Central memory CD4-positive, alpha-beta T cell (primary cell): ENCODE measurements around the gene PLK3.
"Not testable (repeated sequence)": the region's sequence is repeated elsewhere in the genome, so short reads cannot be mapped to it uniquely, and the experiment has no call there.

Experiments
- DNase-seq: peaks from one replicate; pipeline ENCODE4 v3.0.0; 2022

Gene PLK3

DNA sequence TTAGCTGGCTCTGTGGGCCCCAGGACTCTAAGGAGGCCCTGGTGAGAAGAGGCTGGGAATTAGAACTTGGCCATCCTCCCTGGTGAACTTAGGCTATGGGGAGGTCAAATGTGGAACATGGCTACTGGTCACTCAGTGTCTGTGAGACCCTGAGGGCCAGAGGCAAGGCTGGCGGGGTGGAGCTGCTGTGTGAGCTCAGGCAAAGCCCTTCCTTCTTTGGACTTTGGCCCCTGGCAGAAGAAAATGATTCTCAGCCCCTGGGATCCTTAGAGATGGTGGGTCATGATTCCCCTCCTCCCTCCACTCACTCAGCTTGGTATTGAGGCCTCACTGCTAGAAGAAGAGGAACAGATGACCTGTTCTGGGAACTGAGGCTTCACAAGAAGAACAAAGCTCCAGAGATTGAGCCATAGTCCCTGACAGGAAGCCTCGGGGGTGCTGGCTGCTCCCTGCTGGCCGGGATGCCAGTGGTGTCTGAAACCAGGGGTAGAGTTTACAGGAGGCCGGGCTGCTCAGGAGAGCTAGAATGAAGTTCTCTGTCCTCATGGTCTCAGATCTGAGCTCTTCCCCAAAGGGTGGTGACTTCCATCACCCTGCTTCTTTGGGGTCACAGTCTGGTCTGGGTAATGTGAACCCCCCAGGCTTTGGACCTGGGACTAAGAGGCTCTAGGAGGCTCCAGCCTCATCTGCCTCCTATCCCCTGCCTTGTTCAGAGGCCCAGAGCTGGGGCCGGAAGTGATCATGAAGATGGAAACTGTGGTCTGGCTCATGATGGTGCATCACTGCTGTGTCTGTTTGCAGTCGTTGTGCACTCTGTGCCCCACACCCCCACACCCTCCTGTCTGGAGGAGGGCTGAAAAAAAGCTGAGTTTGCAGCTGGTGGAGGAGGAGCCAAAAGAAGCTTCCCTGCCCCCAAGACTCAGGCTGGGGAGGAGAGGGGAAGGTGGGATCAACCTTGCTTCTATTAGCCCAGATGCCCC, 9.1 kb downstream of the PLK3 start:
- DNase-seq, result peak; percentile 93

DNA sequence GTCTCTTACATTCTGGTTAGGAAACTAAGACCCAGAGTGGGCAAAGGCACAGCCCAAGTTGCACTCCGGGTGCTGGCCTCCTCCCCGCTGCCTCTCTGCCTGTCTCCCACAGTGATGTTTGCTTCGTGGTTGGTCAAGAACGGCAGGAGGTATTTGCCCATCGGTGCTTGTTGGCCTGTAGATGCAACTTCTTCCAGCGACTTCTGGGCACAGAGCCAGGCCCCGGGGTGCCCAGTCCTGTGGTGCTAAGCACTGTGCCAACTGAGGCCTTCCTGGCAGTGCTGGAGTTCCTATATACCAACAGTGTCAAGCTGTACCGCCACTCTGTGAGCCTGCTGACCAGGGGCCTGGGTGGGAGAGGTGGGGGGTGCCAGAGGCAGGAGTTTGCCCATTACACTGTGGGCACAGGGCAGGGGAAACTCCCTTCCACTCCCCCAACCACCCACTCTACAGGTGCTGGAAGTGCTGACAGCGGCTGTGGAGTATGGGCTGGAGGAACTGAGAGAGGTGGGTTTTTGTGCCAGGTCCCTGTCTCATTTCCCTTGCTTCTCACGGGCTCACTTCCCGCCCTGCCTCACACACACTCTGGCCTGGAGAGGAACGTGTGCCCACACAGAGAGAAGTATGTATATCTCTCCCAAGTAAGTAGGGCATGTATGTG, 10.1 kb downstream of the PLK3 start:
- DNase-seq, result peak; percentile 28

DNA sequence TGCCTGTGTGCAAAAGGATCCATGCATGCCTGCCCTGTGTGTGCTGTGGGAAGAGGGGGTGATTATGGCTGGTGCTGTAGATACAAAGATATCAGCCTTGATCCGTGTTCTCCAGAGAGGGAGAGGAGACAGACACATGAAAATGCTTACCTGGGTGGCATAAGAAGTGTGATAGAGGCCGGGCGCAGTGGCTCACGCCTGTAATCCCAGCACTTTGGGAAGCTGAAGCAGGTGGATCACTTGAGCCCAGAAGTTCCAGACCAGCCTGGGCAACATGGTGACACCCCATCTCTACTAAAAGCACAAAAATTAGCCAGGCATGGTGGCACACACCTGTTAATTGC, 10.6 kb downstream of the PLK3 start:
- DNase-seq, result not testable (repeated sequence)

DNA sequence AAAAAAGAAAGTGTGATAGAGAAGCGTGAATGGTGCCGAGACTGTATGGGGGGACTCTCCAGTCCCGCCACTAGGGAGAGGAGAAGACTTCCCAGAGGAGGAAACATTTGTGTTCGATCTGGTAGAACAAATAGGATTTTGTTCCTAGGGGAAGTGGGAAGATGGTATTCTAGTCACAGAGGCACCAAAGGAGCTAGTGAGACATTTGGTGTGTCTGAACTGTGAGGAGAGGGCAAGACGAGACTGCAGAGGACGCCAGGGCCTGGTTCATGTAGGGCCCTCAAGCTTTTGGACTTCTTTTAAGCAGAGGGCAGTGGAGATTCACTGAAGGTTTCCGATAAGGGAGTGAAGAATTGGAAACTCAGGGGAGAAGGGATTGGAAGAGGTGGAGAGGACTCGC, 11.1 kb downstream of the PLK3 start:
- no peak for DNase-seq

DNA sequence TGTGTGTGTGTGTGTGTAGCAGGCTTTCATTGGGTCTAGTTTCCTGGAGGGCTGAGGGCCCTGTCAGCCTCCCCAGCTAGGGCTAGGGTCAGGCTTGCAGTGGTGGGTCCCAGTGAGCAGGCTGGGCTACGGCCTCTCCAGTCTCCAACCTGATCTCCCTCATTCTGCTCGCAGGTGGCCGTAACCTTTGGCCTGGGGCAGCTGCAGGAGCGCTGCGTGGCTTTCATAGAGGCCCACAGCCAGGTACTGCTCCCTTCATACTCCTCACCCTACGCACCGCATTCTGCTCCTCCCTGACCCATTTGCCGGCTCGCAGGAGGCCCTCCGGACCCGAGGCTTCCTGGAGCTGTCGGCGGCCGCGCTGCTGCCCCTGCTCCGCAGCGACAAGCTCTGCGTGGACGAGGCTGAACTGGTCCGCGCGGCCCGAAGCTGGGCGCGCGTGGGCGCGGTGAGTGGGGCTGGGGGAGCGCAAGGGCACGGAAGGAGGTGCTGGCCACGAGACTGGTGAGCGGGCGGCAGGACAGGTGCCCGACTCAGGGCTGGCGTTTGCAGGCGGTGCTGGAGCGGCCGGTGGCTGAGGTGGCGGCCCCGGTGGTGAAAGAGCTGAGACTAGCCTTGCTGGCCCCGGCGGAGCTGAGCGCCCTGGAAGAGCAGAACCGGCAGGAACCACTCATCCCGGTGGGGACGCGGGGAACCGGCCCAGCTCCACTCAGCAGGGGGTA, 12.8 kb downstream of the PLK3 start:
- DNase-seq, result no peak

DNA sequence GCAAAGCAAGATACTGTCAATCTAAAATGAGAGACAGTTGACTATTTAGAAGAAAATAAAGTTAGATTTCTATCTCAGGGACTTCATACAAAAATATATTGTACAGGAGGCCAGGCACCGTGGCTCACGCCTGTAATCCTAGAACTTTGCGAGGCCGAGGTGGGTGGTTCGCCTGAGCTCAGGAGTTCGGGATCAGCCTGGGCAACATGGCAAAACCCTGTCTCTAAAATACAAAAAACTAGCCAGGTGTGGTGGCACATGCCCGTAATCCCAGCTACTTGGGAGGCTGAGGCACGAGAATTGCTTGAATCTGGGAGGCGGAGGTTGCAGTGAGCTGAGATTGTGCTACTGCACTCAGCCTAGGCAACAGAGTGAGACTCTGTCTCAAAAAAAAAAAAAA, 15.7 kb downstream of the PLK3 start:
- DNase-seq, result not testable (repeated sequence)

DNA sequence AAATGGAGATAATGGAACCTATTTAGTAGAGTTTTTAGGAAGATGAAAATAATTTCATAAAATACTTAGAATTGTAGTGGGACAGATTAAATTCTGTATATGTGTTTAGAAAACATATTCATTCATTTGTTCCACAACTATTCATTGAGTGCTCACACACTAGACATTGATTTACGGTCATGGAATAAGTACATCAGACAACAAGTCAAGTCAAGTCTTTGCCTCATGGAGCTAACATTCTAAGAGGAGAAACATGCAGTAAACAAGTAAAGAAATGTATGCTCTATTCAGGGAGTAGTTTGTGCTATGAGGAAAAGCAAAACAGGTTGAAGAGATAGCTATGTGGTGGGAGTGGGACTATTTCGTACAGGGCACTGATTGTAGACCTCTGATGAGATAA, 17.1 kb downstream of the PLK3 start:
- DNase-seq, result no peak

DNA sequence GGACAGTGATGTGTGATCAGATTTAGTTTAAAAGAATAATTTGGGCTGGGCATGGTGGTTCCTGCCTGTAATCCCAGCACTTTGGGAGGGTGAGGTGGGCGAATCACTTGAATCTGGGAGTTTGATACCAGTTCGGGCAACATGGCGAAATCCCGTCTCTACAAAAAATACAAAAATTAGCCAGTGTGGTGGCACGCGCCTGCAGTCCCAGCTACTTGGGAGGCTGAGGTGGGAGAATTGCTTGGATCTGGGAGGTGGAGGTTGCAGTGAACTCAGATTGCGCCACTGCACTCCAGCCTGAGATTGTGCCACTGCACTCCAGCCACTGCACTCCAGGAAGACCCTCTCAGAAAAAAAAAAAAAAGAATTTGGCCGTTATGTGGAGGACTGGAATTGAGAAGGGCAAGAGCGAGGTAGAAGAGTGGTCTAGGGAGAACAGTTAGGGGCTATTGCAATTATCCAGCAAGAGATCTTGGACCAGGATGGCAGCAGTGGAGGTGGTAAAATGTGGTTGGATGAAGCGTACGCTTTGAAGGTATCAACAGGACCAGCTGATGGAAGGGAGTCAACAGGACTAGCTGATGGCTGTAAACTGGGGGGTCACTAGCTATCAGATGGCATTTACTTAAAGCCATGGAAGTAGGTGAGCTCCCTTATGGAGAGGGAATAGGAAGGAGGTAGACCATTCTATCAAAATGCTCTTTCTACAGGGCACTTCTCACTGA, 17.8 kb downstream of the PLK3 start:
- no peak for DNase-seq

DNA sequence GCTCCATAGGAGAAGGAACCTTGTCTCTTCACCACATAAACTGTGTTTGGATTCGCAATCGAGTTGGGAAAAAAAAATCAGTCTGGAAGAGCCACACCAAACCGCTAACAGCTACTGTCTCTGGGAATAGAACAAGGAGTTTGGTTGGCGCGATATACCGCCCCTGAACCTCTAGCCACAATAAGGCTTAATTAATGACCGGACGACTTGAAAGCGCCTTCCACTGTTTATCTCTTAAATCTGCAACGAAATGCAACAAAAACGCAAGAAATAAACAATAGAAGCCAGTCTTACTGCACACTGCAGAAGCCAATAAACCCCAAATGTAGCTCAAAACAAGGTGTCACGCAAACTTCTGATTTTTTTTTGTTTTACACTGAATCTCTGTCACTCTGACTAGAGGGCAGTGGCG, 19.0 kb downstream of the PLK3 start:
- DNase-seq, result no peak

DNA sequence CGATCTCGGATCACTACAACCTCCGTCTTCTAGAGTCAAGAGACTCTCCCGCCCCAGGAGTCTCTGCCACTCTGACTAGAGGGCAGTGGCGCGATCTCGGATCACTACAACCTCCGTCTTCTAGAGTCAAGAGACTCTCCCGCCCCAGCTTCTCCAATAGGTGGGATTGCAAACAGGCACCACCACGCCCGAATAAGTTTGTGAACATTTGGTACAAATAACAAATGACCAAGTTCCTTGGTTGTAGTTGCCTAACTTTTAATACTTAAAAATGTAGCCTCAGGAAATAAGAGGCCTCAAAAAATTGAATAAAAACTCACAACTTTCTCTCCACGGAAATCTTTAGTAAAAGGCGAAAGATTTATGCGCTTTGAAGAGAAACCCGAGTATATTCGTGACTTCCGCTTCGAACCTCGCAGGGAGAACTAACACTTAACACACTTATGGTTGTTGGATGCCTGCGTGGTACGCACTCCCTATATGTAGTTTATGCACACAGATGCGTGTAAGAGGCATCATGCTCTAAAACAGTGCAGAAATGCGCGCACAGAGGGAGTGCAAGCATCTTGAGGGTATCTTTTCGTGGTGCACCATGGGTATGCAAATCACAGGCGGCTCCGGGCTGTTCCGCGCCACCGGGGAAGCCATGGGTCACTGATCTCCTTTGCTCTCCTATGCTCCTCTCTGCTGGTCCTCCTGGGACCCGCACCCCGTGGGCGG, 19.6 kb downstream of the PLK3 start:
- DNase-seq, result peak; percentile 86

DNA sequence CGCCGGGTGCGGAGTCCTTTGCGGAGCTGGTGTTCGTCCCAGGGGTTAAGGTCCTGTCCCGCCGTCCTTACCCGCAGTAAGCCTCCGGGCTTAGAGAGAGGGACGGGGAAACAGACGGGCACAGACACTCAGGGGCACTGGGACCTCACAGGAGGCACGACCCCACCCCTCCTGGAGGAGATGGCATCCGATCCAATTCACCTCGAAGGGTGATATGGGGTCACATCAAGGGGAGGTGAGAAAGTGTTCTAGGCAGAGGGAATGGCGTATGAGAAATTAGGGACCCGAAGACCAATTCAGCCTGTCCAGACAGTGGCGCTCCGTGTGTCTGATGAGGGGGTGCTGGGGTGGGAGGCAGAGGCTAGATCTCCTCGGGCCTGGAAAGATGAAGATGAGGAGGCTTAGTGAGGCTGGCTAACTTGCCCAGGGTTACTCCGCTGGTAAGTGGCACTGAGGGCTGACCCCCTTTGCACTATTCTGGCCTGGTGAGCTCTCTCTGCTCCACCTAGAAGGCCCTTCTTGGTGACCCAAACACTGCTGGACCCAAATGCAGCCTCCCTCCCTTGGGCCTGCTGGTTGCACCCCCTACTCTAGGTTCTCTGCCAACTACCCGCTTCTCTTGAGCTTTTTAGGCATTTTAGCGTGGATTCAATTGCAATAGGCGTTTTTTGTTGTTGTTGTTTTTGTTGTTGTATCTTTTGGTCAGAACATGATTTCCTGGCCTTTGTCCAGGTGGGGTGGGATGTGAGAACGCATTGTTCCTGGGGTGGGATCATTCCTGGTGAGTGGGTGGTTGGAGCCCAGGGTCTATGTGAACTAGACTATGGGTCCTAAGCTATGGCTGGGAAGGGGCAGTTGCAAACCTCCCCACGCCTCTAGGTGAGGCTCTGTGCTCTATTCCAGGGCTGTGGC, 20.4 kb downstream of the PLK3 start:
- no peak for DNase-seq

DNA sequence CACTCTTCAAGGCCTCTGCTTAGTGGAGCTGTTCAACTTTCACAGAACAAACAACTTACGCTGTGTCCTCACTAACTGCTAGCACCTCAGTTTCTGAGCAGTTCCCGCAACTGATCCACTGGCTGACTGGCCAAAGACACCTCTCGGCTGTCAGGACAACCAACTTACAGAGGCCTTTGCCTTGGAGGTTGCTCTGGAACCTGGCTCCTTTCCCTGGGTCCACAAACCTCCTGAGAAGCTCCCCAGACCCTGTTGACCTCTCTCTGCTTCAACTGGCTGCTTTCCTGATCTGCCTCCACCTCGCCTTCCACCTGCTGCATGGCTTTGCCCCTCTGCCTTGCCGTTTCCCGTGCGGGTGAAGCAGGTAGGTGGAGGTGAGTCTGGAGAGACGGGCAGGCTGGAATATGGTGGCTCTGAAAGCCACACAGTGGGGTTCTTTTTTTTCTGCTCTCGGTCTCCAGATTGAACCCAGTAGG, 21.1 kb downstream of the PLK3 start:
- no peak for DNase-seq

DNA sequence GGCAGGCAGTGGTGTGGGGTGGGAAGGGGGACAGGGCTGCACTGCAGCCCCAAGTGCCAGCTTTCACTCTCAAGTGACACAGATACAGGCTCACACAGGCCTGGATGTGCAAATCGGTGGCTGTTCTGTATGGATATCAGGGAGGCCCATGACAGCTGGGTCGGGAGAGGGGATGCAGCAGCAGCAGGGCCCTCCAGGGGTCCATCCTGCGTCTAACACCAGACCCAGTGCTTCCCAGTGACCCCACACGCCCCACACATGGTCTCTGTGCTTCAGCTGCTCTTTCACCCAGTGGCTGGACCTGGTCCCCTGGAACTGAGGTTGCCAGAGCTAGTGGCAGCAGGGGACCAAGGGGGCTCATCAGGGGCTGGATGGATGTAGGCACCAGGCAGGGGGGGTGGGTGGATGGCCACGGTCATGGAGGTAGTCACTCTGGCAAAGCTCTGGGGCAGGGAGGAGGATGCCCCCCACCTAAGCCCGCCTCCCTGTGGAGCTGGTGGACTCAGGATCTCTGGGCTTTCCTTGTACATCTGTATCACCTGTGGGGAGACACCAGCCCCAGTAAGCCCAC, 22.0 kb downstream of the PLK3 start:
- DNase-seq, result no peak

DNA sequence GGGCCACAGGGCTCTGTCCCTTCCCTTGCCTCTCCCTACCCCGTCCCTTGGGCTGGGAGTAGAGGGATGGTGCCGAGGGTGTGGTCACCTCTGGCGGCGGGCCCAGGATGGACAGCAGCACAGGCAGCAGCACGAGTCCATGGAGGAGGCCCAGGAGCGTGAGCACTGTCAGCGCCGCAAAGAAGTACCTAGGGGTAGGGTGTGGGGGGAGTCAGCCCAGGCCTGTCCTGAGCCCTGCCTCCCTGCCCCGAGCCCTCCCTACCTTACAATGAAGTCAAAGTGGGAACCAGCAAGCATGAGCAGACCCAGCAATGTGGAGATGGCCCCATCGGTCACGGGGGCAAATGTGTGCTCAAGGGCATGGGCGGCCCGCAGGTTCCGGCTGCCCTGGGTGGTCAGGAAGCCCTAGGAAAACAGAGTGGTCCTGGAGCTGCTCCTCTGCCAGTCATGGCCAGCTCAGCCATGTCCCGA, 22.8 kb downstream of the PLK3 start:
- no peak for DNase-seq

DNA sequence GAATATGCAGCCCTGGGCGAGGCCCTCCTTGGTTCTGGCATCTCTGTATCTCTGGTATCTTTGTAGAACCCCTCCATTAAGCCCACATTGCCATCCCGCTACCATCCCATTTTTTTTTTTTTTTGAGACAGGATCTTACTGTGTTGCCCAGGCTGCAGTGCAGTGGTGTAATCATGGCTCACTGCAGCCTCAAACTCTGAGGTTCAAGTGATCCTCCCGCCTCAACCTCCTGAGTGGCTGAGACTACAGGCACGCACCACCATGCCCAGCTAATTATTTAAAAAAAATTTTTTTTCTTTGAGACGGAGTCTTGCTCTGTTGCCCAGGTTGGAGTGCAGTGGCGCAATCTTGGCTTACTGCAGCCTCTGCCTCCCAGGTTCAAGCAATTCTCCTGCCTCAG, 24.2 kb downstream of the PLK3 start:
- not testable (repeated sequence) for DNase-seq

DNA sequence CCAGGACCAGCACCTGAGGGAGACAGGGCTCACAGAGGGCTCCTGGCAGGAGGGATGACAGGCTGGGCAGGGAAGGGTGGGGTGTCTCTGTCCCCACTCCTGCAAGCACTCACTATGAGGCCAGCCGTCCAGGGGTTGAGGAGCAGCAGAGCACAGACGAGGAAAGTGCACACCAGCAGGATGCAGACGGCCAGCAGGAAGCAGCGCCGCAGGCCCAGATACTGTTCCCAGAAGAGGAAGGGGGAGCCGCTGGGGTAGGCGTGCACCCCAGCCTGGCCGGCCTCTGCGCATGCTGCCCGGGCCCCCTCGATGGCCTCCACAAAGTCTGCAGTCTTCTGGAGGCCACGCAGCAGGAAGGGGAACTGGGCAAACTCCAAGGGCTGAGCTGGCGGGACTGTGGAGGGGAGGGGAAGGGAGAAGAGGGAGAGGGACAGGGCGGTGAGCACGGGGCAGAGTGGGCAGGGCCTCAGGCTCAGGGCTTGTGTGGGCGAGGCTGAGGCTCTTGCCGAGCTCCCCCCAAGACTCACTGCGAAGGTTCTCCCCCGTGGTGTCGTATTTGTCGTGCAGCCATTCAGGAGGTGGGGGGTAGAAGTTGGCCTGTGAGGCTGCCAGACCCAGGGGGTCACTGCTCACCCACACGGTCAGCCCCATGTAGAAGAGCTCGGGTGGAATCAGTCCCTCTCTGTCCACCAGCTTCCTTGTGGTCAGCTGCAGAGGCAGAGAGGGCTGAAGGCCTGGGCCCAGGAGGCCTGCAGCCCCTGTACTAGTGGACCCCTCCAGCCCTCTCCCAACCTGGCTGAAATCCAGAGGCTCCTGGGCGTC, 26.4 kb downstream of the PLK3 start:
- DNase-seq, result no peak

DNA sequence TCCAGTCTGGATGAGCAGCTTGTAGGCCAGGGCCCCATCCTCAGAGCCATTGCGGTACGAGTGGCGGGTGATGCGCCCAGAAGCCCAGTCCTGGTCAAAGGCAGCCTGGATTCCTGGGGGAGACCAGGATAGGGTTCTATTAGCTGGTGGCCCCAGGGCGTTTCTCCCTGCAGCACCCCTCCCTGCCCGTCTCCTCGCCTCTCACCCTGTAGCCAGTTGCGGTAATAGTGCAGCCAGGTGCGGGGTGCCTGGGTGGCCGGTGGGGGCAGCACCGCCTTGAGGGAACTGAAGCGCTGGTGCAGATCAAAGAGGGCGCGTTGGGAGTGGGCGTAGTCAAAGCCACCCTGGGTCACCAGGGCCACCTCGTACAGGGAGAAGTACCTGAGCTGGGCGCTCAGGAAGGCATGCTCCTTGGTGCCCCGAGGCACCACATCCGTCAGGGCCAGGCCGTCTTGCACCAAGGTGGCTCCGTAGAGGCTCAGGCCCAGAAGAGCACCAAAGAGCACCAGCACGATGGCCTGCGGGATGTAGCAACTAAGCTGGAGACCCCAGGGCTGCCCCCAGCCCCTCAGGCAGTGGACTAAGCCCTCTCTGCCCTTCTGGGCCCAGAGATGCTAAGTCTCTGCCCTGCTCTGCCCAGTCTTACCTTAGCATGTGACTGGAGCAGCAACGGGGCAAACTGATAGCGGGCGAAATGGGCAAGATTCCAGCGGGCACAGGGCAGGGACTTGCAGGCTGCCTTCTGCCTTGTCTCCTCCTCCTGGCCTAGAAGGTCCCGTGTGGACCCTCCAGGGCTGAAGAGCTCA, 27.2 kb downstream of the PLK3 start:
- no peak for DNase-seq

DNA sequence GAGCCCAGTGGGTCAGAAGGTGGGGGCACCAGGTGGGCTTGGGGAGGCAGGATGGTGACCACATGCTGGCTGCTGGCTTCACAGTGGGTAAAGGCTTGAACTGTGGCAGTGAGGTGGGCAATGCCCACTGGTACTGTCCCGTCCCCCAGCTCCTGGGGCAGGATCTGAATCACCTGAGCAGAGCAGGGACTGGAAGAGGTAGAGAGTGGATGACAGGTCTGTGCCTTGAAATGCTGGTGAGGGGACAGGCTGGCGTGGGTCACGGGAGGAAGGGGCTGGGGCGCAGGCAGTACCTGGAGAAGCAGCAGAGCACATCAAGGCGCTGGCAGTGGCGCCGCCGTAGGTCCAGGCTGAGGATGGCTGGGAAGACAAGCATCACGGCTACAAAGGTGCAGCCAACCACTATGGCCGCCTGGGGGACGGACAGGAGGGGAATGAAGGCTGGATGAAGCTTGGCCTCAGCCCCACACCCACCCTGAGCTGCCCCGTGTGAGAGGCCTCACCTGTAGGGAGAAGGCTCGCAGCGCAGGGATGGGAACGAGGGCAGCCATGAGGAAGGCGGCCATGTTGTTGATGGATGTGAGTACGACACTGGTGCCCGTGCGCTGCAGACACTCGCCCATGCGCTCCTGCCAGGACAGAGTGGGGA, 27.9 kb downstream of the PLK3 start:
- no peak for DNase-seq
